ENCODE measurements around the gene POLDIP2. TPM values are rescaled to one million over a fixed set of nuclear protein-coding genes. Genes with fewer than 3 reads are reported as not detected.

The POLDIP2 gene
- total RNA-seq, 1 donor from 2014 or later, result 79.1 TPM

GRCh38 chr17:28348979-28349378 is 8.3 kb downstream of the POLDIP2 start:
- Mint-ChIP-seq H3K27me3 (ENCODE audit: low read depth, unreplicated experiment) (no peaks in the 10 kb centered on the region), H3K4me3 (ENCODE audit: unreplicated experiment) (no peak overlapping the region), H3K4me1 (ENCODE audit: low read depth, unreplicated experiment) (peaks cover 19% of the 10 kb centered on the region), H3K9me3 (ENCODE audit: unreplicated experiment) (peaks cover 5% of the 10 kb centered on the region), H3K27ac (ENCODE audit: unreplicated experiment) (no peak overlapping the region), H3K36me3 (ENCODE audit: low read depth, unreplicated experiment) (peaks cover 23% of the 10 kb centered on the region)
- no peak for TF ChIP-seq EZH2 (IDR thresholded peaks at IDR 0.05; ENCODE audit: insufficient read depth, low read length)
- TF ChIP-seq, protein P1, sequence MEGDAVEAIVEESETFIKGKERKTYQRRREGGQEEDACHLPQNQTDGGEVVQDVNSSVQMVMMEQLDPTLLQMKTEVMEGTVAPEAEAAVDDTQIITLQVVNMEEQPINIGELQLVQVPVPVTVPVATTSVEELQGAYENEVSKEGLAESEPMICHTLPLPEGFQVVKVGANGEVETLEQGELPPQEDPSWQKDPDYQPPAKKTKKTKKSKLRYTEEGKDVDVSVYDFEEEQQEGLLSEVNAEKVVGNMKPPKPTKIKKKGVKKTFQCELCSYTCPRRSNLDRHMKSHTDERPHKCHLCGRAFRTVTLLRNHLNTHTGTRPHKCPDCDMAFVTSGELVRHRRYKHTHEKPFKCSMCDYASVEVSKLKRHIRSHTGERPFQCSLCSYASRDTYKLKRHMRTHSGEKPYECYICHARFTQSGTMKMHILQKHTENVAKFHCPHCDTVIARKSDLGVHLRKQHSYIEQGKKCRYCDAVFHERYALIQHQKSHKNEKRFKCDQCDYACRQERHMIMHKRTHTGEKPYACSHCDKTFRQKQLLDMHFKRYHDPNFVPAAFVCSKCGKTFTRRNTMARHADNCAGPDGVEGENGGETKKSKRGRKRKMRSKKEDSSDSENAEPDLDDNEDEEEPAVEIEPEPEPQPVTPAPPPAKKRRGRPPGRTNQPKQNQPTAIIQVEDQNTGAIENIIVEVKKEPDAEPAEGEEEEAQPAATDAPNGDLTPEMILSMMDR (IDR thresholded peaks at IDR 0.05; ENCODE audit: insufficient read depth, low read depth, low read length), result no peak
- peaks cover 10% of the 10 kb centered on the region for H3K79me2 ChIP-seq (ENCODE audit: insufficient read depth, low read length)
- FAIRE-seq, result no peak
- H3K27ac ChIP-seq (ENCODE audit: low read depth, low read length), result no peak overlapping the region
- DNase-seq (ENCODE audit: low read depth), result no peak
- no peaks in the 10 kb centered on the region for H3K9me3 ChIP-seq (ENCODE audit: insufficient read depth, low read depth, low read length)
- no peak overlapping the region for H3K9ac ChIP-seq (ENCODE audit: low read length)
- H2AFZ ChIP-seq (ENCODE audit: low read depth, low read length), result no peak overlapping the region
- peaks cover 35% of the 10 kb centered on the region for H4K20me1 ChIP-seq (ENCODE audit: insufficient read depth, low read length)
- peaks cover 38% of the 10 kb centered on the region for H3K4me1 ChIP-seq (ENCODE audit: insufficient read depth, low read length)
- peaks cover 49% of the 10 kb centered on the region for H3K36me3 ChIP-seq (ENCODE audit: insufficient read depth, low read length)
- H3K27me3 ChIP-seq (ENCODE audit: insufficient read depth, low read length), result no peaks in the 10 kb centered on the region
- H3K4me2 ChIP-seq (ENCODE audit: low read length), result no peak overlapping the region
- no peak overlapping the region for H3K4me3 ChIP-seq (ENCODE audit: insufficient read depth, low read depth, low read length)

DNA sequence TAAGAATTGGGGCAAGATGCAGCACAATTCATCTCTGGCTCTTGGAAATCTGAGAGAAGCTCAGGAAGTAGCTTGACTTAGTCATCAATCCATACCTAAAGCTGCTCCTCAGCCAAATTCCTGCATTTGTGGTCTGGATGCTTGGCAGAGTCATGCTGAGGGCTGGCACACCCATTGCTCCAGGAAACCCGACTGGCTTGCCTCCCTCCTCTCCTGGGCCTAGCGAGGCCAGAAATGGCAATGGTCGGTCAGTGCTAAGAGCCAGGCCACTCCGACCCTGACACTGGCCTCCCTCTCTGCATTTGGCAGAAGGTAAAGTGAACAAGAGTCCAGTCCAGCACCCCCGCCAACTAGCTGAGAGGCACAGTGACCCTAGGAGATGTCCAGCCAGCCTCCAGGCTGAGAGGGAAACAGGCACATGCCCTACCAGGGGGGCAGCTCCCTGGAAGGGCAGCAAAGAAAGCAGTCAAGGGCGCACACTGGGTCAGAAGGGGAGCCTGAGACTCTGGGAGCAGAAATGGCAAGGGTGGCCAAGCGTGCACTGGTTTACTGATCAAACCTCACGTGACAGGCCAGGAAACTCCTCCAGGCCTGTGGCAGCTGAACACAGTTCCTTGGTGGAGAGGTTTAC is 10.0 kb downstream of the POLDIP2 start:
- Histone ChIP-seq H3K27me3 (ENCODE audit: insufficient read depth, low read length) (no peaks in the 10 kb centered on the region), H2AFZ (ENCODE audit: low read depth, low read length) (no peak overlapping the region), H3K4me1 (ENCODE audit: insufficient read depth, low read length) (peaks cover 38% of the 10 kb centered on the region), H3K4me2 (ENCODE audit: low read length) (peak overlapping the region; percentile 57), H3K4me3 (ENCODE audit: insufficient read depth, low read depth, low read length) (no peak overlapping the region), H4K20me1 (ENCODE audit: insufficient read depth, low read length) (peaks cover 38% of the 10 kb centered on the region), H3K36me3 (ENCODE audit: insufficient read depth, low read length) (peaks cover 47% of the 10 kb centered on the region), H3K79me2 (ENCODE audit: insufficient read depth, low read length) (peaks cover 18% of the 10 kb centered on the region), H3K9me3 (ENCODE audit: insufficient read depth, low read depth, low read length) (no peaks in the 10 kb centered on the region), H3K27ac (ENCODE audit: low read depth, low read length) (peak overlapping the region; percentile 85), H3K9ac (ENCODE audit: low read length) (peak overlapping the region; percentile 54)
- Mint-ChIP-seq H3K27me3 (ENCODE audit: low read depth, unreplicated experiment) (no peaks in the 10 kb centered on the region), H3K36me3 (ENCODE audit: low read depth, unreplicated experiment) (peaks cover 28% of the 10 kb centered on the region), H3K9me3 (ENCODE audit: unreplicated experiment) (peaks cover 5% of the 10 kb centered on the region), H3K27ac (ENCODE audit: unreplicated experiment) (peak overlapping the region; percentile 90), H3K4me1 (ENCODE audit: low read depth, unreplicated experiment) (peaks cover 19% of the 10 kb centered on the region), H3K4me3 (ENCODE audit: unreplicated experiment) (peak overlapping the region; percentile 56)
- FAIRE-seq, result peak; percentile 92
- TF ChIP-seq EZH2 (IDR thresholded peaks at IDR 0.05; ENCODE audit: insufficient read depth, low read length), result no peak
- TF ChIP-seq, protein P1 (IDR thresholded peaks at IDR 0.05; ENCODE audit: insufficient read depth, low read depth, low read length), result no peak
- DNase-seq (ENCODE audit: low read depth), result peak; percentile 96

DNA sequence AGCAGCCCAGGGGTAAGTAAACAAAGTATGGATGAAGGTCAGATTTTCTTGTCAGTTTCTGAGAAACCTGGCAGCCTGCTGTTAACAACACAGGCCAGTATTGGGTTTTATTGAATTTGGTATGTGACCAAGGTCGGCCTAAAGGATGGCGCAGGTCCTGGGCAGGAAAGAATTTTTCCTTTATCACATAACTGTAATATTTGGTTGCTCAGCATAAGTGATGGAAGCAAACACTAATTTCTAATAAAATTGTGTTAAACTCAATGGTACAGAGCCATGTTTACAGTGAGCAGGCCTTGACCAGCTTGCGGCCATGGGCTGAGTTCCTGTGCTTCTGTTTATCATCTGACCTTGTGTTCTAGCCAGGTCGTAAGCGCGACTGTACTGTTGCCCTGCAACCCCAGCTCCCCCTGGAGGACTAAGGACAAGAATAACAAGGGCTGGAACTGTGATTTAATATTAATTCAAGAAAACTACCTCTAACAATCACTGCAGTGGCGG is 10.5 kb downstream of the POLDIP2 start:
- Mint-ChIP-seq H3K9me3 (ENCODE audit: unreplicated experiment) (peaks cover 5% of the 10 kb centered on the region), H3K4me1 (ENCODE audit: low read depth, unreplicated experiment) (peaks cover 19% of the 10 kb centered on the region), H3K36me3 (ENCODE audit: low read depth, unreplicated experiment) (peaks cover 28% of the 10 kb centered on the region), H3K27ac (ENCODE audit: unreplicated experiment) (peak overlapping the region; percentile 90), H3K27me3 (ENCODE audit: low read depth, unreplicated experiment) (no peaks in the 10 kb centered on the region), H3K4me3 (ENCODE audit: unreplicated experiment) (peak overlapping the region; percentile 56)
- Histone ChIP-seq H3K27me3 (ENCODE audit: insufficient read depth, low read length) (no peaks in the 10 kb centered on the region), H3K4me1 (ENCODE audit: insufficient read depth, low read length) (peaks cover 38% of the 10 kb centered on the region), H3K4me3 (ENCODE audit: insufficient read depth, low read depth, low read length) (no peak overlapping the region), H3K27ac (ENCODE audit: low read depth, low read length) (peak overlapping the region; percentile 85), H3K4me2 (ENCODE audit: low read length) (peak overlapping the region; percentile 57), H4K20me1 (ENCODE audit: insufficient read depth, low read length) (peaks cover 42% of the 10 kb centered on the region), H3K9ac (ENCODE audit: low read length) (peak overlapping the region; percentile 54), H3K79me2 (ENCODE audit: insufficient read depth, low read length) (peaks cover 22% of the 10 kb centered on the region), H3K36me3 (ENCODE audit: insufficient read depth, low read length) (peaks cover 49% of the 10 kb centered on the region), H3K9me3 (ENCODE audit: insufficient read depth, low read depth, low read length) (no peaks in the 10 kb centered on the region), H2AFZ (ENCODE audit: low read depth, low read length) (no peak overlapping the region)
- TF ChIP-seq EZH2 (IDR thresholded peaks at IDR 0.05; ENCODE audit: insufficient read depth, low read length), result no peak
- TF ChIP-seq, protein P1 (IDR thresholded peaks at IDR 0.05; ENCODE audit: insufficient read depth, low read depth, low read length), result peak; percentile 9
- FAIRE-seq, result no peak
- no peak for DNase-seq (ENCODE audit: low read depth)
